ENCODE measurements around the gene RPS28. TPM values are rescaled to one million over a fixed set of nuclear protein-coding genes. Genes with fewer than 3 reads are reported as not detected.

Gene RPS28
- total RNA-seq, 4 donors from 2014 or later = 248 to 436 (median 313) TPM

GRCh38 chr19:8321986-8322637 is 816 bp downstream of the RPS28 start:
- intact Hi-C loops (cut with DNase I; ENCODE audit: low total_unique reads) (loop anchor here (1.0 to 10.0 kb wide), 4 partner anchors 14 to 513 kb away; partner anchors contain the start of genes CD320, MBD3L1, RAB11B and ZNF558), in situ Hi-C loops (cut with MboI; ENCODE audit: low sequenced_read_pairs in 4 of 4) (no loop called here)
- no peaks in the 10 kb centered on the region for H3K27me3 ChIP-seq
- no peaks in the 10 kb centered on the region for H3K9me3 ChIP-seq
- peaks cover 23 to 30% of the 10 kb centered on the region in 2 donors for H3K4me1 ChIP-seq
- peaks cover 0 to 13% of the 10 kb centered on the region in 2 donors for H3K36me3 ChIP-seq
- TF ChIP-seq, protein P1, sequence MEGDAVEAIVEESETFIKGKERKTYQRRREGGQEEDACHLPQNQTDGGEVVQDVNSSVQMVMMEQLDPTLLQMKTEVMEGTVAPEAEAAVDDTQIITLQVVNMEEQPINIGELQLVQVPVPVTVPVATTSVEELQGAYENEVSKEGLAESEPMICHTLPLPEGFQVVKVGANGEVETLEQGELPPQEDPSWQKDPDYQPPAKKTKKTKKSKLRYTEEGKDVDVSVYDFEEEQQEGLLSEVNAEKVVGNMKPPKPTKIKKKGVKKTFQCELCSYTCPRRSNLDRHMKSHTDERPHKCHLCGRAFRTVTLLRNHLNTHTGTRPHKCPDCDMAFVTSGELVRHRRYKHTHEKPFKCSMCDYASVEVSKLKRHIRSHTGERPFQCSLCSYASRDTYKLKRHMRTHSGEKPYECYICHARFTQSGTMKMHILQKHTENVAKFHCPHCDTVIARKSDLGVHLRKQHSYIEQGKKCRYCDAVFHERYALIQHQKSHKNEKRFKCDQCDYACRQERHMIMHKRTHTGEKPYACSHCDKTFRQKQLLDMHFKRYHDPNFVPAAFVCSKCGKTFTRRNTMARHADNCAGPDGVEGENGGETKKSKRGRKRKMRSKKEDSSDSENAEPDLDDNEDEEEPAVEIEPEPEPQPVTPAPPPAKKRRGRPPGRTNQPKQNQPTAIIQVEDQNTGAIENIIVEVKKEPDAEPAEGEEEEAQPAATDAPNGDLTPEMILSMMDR (IDR thresholded peaks at IDR 0.05 in 4 of 5, conservative IDR thresholded peaks at IDR 0.05 in 1 of 5) = no peak
- no peak for TF ChIP-seq POLR2A (IDR thresholded peaks at IDR 0.05)
- H3K4me3 ChIP-seq = peak overlapping the region; percentile 88 to 99 (median 94)
- no peak for DNase-seq
- no peak for ATAC-seq
- H3K27ac ChIP-seq = peak overlapping the region; percentile 93 to 99 (median 94)

GRCh38 chr19:8322638-8322997 is 1.3 kb downstream of the RPS28 start:
- ATAC-seq (no peak), DNase-seq (no peak)
- in situ Hi-C loops (cut with MboI; ENCODE audit: low sequenced_read_pairs in 4 of 4) (no loop called here), intact Hi-C loops (cut with DNase I; ENCODE audit: low total_unique reads) (loop anchor here (10.0 kb wide), 1 partner anchor 512 kb away; the partner anchor contains the start of genes MBD3L1 and ZNF558)
- Histone ChIP-seq H3K4me3 (peak overlapping the region; percentile 88 to 99 (median 94)), H3K9me3 (no peaks in the 10 kb centered on the region), H3K36me3 (peaks cover 0 to 13% of the 10 kb centered on the region in 2 donors), H3K4me1 (peaks cover 23 to 30% of the 10 kb centered on the region in 2 donors), H3K27me3 (no peaks in the 10 kb centered on the region), H3K27ac (peak overlapping the region; percentile 93 to 99 (median 94))
- TF ChIP-seq, protein P1 (IDR thresholded peaks at IDR 0.05 in 4 of 5, conservative IDR thresholded peaks at IDR 0.05 in 1 of 5) = no peak
- TF ChIP-seq POLR2A (IDR thresholded peaks at IDR 0.05) = no peak

DNA sequence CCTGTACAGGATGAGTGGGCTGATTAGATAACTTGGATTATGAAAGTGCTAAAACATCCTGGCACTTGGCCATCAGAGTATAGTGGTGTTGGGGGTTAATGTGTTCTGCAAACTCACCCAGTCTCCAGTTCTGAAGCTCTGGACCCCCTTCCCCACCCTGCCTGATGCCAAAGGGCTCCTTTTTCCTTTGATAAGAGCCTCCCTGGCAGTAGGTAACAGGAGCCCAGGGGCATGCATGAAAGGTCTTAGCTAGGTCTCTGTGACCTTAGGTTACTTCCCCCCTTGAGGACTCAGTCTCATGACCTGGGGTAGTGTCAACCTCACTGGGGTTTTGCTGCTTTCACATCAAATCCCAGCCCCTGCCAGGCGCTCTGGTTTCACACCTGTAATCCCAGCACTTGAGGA is 2.5 kb downstream of the RPS28 start:
- Histone ChIP-seq H3K4me3 (no peak overlapping the region), H3K27ac (peak overlapping the region in 3 of 4 donors; percentile 6 to 93 (median 20)), H3K4me1 (peaks cover 23 to 30% of the 10 kb centered on the region in 2 donors), H3K36me3 (peaks cover 0 to 13% of the 10 kb centered on the region in 2 donors), H3K27me3 (no peaks in the 10 kb centered on the region), H3K9me3 (no peaks in the 10 kb centered on the region)
- DNase-seq = no peak
- in situ Hi-C loops (cut with MboI; ENCODE audit: low sequenced_read_pairs in 4 of 4) = no loop called here
- intact Hi-C loops (cut with DNase I; ENCODE audit: low total_unique reads) = loop anchor here (10.0 kb wide), 1 partner anchor 511 kb away; the partner anchor contains the start of genes MBD3L1 and ZNF558
- no peak for ATAC-seq
- TF ChIP-seq POLR2A (IDR thresholded peaks at IDR 0.05) = no peak
- TF ChIP-seq, protein P1 (IDR thresholded peaks at IDR 0.05 in 4 of 5, conservative IDR thresholded peaks at IDR 0.05 in 1 of 5) = no peak

DNA sequence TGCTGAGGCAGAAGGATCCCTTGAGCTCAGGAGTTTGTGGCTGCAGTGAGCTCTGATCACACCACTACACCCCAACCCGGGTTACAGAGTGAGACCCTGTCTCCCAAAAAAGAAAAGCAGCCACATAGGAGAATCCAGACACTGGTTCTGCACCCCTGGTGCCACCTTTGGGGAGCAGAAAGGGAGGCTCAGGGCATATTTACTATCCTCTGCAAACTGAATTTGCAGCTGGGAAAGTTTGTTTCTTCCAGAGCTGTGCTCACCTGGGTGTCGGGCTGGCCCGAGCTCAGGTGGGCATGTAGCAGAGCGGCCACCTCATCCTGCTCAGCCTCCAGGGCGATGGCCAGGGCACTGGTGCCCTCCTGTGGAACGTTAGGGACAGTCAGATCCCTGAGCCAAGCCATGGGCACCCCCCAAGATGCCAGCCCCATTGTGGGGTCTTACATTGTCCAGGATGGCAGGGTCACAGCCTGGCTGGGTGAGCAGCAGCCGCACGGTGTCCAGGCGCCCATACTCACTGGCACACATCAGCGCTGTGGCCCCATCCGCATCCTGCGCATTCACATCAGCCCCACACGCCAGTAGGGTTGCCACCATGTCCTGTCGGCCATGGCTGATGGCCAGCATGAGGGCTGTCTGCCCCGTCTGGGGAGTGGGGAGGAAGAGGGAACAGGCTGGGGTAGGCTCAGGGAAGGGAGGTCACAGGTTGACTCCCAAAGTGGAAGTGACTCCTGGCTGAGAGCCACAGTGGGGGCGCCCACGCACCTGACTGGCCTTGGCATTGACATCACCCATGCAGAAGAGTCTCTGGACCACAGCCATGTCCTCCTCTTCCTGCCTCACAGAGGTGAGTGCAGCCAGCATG is 3.1 kb downstream of the RPS28 start:
- intact Hi-C loops (cut with DNase I; ENCODE audit: low total_unique reads) = loop anchor here (10.0 kb wide), 1 partner anchor 510 kb away; the partner anchor contains the start of genes MBD3L1 and ZNF558
- TF ChIP-seq, protein P1 (IDR thresholded peaks at IDR 0.05 in 4 of 5, conservative IDR thresholded peaks at IDR 0.05 in 1 of 5) = no peak
- no peak for TF ChIP-seq POLR2A (IDR thresholded peaks at IDR 0.05)
- ATAC-seq (no peak), DNase-seq (no peak)
- H3K4me1 ChIP-seq = peaks cover 23 to 28% of the 10 kb centered on the region in 2 donors
- in situ Hi-C loops (cut with MboI; ENCODE audit: low sequenced_read_pairs in 4 of 4) = no loop called here
- peaks cover 0 to 13% of the 10 kb centered on the region in 2 donors for H3K36me3 ChIP-seq
- no peak overlapping the region for H3K4me3 ChIP-seq
- H3K27ac ChIP-seq = peak overlapping the region in 2 of 4 donors; percentile 6 to 30
- no peaks in the 10 kb centered on the region for H3K27me3 ChIP-seq
- H3K9me3 ChIP-seq = no peaks in the 10 kb centered on the region
